Activated CD4-positive, alpha-beta T cell treated with anti-CD3 and anti-CD28 coated beads, Interleukin-2, amount 10 ng/mL, durations not matched to agents 24 days and 14 days (primary cell): ENCODE results near the gene FABP3. TPM values are rescaled to one million over a fixed set of nuclear protein-coding genes. Genes with fewer than 3 reads are reported as not detected.

Experiments
- DNase-seq: peaks from one replicate; pipeline ENCODE4 v3.0.0; 2022
- H3K27ac Mint-ChIP-seq: one replicate; pipeline ENCODE4 v1.8.0; 2022; ENCODE audit warnings: mild to moderate bottlenecking, mixed read lengths
- H3K27me3 Mint-ChIP-seq: one replicate; pipeline ENCODE4 v1.8.0; 2022; ENCODE audit warnings: mixed read lengths
- H3K36me3 Mint-ChIP-seq: one replicate; pipeline ENCODE4 v1.8.0; 2022; ENCODE audit warnings: low read depth, mild to moderate bottlenecking, mixed read lengths
- H3K4me1 Mint-ChIP-seq: one replicate; pipeline ENCODE4 v1.8.0; 2021; ENCODE audit warnings: mixed read lengths
- H3K4me3 Mint-ChIP-seq: one replicate; pipeline ENCODE4 v1.8.0; 2022; ENCODE audit warnings: mild to moderate bottlenecking, moderate library complexity, mixed read lengths
- H3K9me3 Mint-ChIP-seq: one replicate; pipeline ENCODE4 v1.8.0; 2021; ENCODE audit warnings: mixed read lengths
- intact Hi-C: fragments of 100-400 bp; cut with micrococcal nuclease; formaldehyde crosslinking; loops from one replicate; pipeline ENCODE4 v1.15.1; 2023
- total RNA-seq: library from RNA; stranded (reverse); gene quantifications from 2 replicates; pipeline ENCODE4 v1.2.3, GENCODE V29; 2022

The FABP3 gene
- total RNA-seq, 1 donor from 2014 or later = not detected

- H3K9me3 Mint-ChIP-seq = no peaks in the 10 kb centered on the region
- H3K27ac Mint-ChIP-seq = no peak overlapping the region
- no peaks in the 10 kb centered on the region for H3K4me1 Mint-ChIP-seq
- H3K27me3 Mint-ChIP-seq = no peaks in the 10 kb centered on the region
- intact Hi-C loops = no loop called here
- no peak for DNase-seq
- no peak overlapping the region for H3K4me3 Mint-ChIP-seq
- peaks cover 9% of the 10 kb centered on the region for H3K36me3 Mint-ChIP-seq
Observed at GRCh38 chr1:31345635-31346034, 27.2 kb downstream of the FABP3 start.

- Mint-ChIP-seq H3K27me3 (no peaks in the 10 kb centered on the region), H3K27ac (no peak overlapping the region), H3K4me3 (no peak overlapping the region), H3K36me3 (peaks cover 6% of the 10 kb centered on the region), H3K4me1 (no peaks in the 10 kb centered on the region), H3K9me3 (no peaks in the 10 kb centered on the region)
- intact Hi-C loops = no loop called here
- no peak for DNase-seq
Observed at GRCh38 chr1:31344503-31344902, 28.4 kb downstream of the FABP3 start.

DNA sequence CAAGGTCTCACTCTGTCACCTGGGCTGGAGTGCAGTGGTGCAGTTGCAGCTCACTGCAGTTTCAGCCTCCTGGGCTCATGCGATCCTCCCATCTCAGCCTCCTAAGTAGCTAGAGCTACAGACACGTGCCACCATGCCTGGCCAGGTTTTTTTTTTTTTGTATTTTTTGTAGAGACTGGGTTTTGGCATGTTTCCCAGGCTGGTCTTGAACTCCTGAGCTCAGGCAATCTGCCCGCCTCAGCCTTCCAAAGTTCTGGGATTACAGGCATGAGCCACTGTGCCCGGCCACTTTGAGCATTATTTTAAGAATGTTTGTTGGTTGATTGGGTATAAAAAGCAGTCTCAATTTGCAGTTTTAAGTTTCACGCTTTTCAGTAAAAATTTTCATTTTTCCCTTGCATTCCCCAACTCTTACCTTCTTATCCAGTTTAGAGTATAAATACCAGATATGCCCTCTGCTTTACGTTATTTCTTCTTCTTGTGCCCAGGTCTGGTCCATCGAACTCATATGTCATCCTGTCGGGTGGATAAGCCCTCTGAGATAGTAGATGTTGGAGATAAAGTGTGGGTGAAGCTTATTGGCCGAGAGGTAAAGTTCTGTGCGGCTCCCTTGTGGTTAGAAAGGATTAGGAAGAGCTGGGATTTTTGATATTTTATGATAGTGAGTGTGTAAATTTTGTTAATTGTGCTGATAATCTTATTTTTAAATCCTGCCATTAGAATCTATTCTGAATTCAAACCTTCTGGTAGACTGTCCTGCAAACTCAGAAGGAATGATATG, 36.0 kb downstream of the FABP3 start:
- H3K36me3 Mint-ChIP-seq = peaks cover 3% of the 10 kb centered on the region
- no peaks in the 10 kb centered on the region for H3K27me3 Mint-ChIP-seq
- H3K4me1 Mint-ChIP-seq = no peaks in the 10 kb centered on the region
- H3K9me3 Mint-ChIP-seq = no peaks in the 10 kb centered on the region
- H3K4me3 Mint-ChIP-seq = no peak overlapping the region
- H3K27ac Mint-ChIP-seq = no peak overlapping the region
- DNase-seq = no peak
- intact Hi-C loops = no loop called here

- Mint-ChIP-seq H3K27ac (no peak overlapping the region), H3K4me1 (no peaks in the 10 kb centered on the region), H3K36me3 (peaks cover 3% of the 10 kb centered on the region), H3K9me3 (no peaks in the 10 kb centered on the region), H3K27me3 (no peaks in the 10 kb centered on the region), H3K4me3 (no peak overlapping the region)
- intact Hi-C loops = loop anchor here (2.0 kb wide), 1 partner anchor 150 kb away; no protein-coding TSS in a partner anchor
- peak; percentile 64 for DNase-seq
Observed at GRCh38 chr1:31335007-31335406, 37.9 kb downstream of the FABP3 start.

- no peaks in the 10 kb centered on the region for H3K4me1 Mint-ChIP-seq
- H3K9me3 Mint-ChIP-seq = no peaks in the 10 kb centered on the region
- peaks cover 2% of the 10 kb centered on the region for H3K36me3 Mint-ChIP-seq
- no peaks in the 10 kb centered on the region for H3K27me3 Mint-ChIP-seq
- H3K27ac Mint-ChIP-seq = no peak overlapping the region
- intact Hi-C loops = no loop called here
- DNase-seq = no peak
- no peak overlapping the region for H3K4me3 Mint-ChIP-seq
Observed at GRCh38 chr1:31327381-31327780, 45.5 kb downstream of the FABP3 start.

DNA sequence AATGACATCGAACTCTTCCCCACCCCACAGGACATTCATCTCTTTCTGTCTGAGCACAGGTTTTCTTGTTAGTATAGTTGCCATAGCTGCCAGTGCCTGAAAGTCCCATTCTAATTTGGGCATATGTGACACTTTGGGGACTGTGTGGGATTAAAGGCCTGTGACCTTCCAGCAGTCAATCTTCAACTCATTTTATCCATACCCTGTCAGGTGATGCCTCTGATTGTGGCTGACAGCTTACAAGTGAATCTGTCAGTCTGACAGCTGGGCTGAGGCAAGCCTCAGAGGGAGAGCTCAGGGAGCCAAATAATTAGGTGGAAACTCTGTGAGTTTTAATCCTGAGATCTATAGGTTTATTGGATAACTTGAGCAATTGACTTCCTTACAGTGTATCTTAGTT, 46.4 kb downstream of the FABP3 start:
- no peaks in the 10 kb centered on the region for H3K27me3 Mint-ChIP-seq
- H3K4me1 Mint-ChIP-seq = no peaks in the 10 kb centered on the region
- DNase-seq = no peak
- no peaks in the 10 kb centered on the region for H3K9me3 Mint-ChIP-seq
- peaks cover 2% of the 10 kb centered on the region for H3K36me3 Mint-ChIP-seq
- intact Hi-C loops = no loop called here
- H3K27ac Mint-ChIP-seq = no peak overlapping the region
- H3K4me3 Mint-ChIP-seq = no peak overlapping the region

DNA sequence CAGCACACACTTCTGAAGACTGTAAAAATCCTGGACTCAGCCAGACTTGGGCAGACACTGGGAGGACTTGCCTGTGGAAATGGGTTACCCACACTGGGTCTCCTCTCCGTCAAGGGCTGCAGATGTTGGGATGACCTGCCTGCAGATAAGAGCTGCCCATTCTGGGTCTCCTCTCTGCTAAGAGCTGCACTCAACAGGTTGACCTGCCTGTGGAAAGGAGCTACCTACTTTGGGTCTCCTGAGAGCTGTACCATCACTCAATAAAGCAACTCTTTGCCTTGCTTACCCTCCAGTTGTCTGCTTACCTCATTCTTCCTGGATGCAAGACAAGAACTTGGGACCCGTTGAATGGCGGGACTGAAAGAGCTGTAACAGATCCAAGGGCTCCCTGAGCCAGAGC, 47.9 kb downstream of the FABP3 start:
- intact Hi-C loops = no loop called here
- Mint-ChIP-seq H3K27ac (no peak overlapping the region), H3K4me1 (no peaks in the 10 kb centered on the region), H3K27me3 (no peaks in the 10 kb centered on the region), H3K36me3 (peaks cover 11% of the 10 kb centered on the region), H3K9me3 (no peaks in the 10 kb centered on the region), H3K4me3 (no peak overlapping the region)
- DNase-seq = no peak

GRCh38 chr1:31324093-31324492, 48.8 kb downstream of the FABP3 start:
- DNase-seq = no peak
- intact Hi-C loops = no loop called here
- H3K36me3 Mint-ChIP-seq = peaks cover 14% of the 10 kb centered on the region
- H3K4me3 Mint-ChIP-seq = no peak overlapping the region
- no peaks in the 10 kb centered on the region for H3K9me3 Mint-ChIP-seq
- H3K4me1 Mint-ChIP-seq = no peaks in the 10 kb centered on the region
- no peak overlapping the region for H3K27ac Mint-ChIP-seq
- no peaks in the 10 kb centered on the region for H3K27me3 Mint-ChIP-seq

DNA sequence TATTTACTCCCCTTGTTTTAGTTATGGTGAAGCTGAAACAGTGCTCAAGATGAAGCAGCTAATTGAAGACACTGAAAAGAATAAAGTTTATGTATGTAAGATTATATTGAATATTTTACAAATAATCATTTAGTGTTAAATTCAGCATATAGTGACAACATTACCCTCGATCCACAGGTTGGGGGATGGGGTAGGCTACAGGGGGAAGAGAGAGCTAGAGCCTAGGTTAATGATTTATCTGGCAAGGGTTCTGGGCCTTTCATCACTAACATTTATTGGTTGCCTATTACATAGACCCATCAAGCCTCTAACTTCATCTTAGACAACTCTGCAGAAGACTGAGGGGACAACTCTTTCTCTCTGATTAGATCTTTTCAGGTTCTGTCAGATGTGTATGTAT, 54.7 kb downstream of the FABP3 start:
- Mint-ChIP-seq H3K4me1 (no peaks in the 10 kb centered on the region), H3K27me3 (no peaks in the 10 kb centered on the region), H3K4me3 (no peak overlapping the region), H3K36me3 (peaks cover 40% of the 10 kb centered on the region), H3K27ac (no peak overlapping the region), H3K9me3 (no peaks in the 10 kb centered on the region)
- DNase-seq = no peak
- intact Hi-C loops = no loop called here

DNA sequence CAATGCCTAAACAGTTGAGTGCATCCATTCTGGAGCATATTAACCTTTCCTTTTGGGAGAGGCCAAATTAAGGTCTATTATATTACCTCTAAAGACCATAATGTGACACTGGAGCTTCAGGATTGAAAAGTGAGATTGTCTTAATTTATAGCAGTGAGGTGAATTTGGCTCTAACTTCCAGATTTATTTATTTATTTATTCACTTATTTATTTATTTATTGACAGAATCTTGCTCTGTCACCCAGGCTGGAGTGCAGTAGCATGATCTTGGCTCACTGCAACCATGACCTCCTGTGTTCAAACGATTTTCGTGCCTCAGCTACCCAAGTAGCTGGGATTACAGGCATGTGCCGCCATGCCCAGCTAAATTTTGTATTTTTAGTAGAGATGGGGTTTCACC, 57.0 kb downstream of the FABP3 start:
- Mint-ChIP-seq H3K36me3 (peaks cover 44% of the 10 kb centered on the region), H3K4me1 (no peaks in the 10 kb centered on the region), H3K9me3 (no peaks in the 10 kb centered on the region), H3K27me3 (no peaks in the 10 kb centered on the region), H3K4me3 (no peak overlapping the region), H3K27ac (no peak overlapping the region)
- intact Hi-C loops = no loop called here
- DNase-seq = no peak

Other genes with a start within 250 kb of the FABP3 start
- not detected in 2 replicates for gene NKAIN1, start 133.2 kb downstream of the FABP3 start, total RNA-seq
- 132 and 133 TPM in 2 replicates for gene SNRNP40, start 76.3 kb downstream of the FABP3 start, total RNA-seq
- 25.5 and 26.2 TPM in 2 replicates for gene ZCCHC17, start 76.0 kb downstream of the FABP3 start, total RNA-seq
- not detected in 2 replicates for gene SERINC2, start 40.1 kb upstream of the FABP3 start, total RNA-seq
- not detected in 2 replicates for gene TINAGL1, start 203.4 kb upstream of the FABP3 start, total RNA-seq
- not detected in 2 replicates for gene HCRTR1, start 244.6 kb upstream of the FABP3 start, total RNA-seq